GM20000 (cell line): Measurements from ENCODE around the gene IGLL1.
"Not testable (repeated sequence)": the region's sequence is repeated elsewhere in the genome, so short reads cannot be mapped to it uniquely, and the experiment has no call there.

Source experiments
- DNase-seq: peaks from one replicate; pipeline ENCODE4 v3.0.0; 2012; ENCODE audit warnings: low spot score
- TF ChIP-seq, protein P1 (sequence below): IDR thresholded peaks from 2 replicates; pipeline ENCODE4 v1.5.1; 2012; ENCODE audit warnings: mild to moderate bottlenecking, control low read depth; ENCODE audit errors: extremely low read depth, missing control alignments

IGLL1 gene

DNA sequence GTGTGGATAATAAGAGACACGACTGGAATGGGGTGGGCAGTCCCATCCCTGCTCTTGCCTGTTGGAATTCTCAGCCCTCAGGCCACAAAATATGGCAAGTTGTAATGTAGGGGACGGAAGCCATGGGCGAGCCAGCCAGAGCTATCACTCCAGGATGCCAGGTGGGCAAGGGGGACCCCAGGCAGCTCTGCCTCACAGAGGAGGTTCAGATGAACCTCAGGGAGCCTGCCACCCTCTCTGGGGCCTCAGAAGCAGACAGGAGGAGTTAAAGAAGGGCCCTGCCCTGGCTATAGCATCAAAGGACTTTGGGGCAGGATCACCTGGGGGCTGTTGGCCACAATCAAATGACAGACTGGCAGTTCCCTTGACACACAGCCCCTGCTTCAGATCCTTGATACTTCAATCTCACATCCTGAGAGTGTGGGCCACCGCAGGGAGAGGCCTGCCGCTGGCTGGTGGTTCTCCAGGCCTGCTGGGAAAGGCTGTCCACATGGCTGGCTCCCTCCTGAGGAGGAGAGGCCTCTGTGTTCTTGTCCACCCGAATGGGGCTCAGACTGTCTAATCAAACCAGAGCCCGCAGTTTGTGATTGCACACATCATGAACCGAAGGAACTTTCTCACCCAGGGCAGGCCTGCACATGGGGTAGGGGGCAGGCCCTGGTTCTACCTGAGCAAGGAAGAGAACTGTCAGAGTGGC lies 31.4 kb downstream of the IGLL1 start:
- TF ChIP-seq, protein P1, sequence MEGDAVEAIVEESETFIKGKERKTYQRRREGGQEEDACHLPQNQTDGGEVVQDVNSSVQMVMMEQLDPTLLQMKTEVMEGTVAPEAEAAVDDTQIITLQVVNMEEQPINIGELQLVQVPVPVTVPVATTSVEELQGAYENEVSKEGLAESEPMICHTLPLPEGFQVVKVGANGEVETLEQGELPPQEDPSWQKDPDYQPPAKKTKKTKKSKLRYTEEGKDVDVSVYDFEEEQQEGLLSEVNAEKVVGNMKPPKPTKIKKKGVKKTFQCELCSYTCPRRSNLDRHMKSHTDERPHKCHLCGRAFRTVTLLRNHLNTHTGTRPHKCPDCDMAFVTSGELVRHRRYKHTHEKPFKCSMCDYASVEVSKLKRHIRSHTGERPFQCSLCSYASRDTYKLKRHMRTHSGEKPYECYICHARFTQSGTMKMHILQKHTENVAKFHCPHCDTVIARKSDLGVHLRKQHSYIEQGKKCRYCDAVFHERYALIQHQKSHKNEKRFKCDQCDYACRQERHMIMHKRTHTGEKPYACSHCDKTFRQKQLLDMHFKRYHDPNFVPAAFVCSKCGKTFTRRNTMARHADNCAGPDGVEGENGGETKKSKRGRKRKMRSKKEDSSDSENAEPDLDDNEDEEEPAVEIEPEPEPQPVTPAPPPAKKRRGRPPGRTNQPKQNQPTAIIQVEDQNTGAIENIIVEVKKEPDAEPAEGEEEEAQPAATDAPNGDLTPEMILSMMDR, result no peak
- no peak for DNase-seq

DNA sequence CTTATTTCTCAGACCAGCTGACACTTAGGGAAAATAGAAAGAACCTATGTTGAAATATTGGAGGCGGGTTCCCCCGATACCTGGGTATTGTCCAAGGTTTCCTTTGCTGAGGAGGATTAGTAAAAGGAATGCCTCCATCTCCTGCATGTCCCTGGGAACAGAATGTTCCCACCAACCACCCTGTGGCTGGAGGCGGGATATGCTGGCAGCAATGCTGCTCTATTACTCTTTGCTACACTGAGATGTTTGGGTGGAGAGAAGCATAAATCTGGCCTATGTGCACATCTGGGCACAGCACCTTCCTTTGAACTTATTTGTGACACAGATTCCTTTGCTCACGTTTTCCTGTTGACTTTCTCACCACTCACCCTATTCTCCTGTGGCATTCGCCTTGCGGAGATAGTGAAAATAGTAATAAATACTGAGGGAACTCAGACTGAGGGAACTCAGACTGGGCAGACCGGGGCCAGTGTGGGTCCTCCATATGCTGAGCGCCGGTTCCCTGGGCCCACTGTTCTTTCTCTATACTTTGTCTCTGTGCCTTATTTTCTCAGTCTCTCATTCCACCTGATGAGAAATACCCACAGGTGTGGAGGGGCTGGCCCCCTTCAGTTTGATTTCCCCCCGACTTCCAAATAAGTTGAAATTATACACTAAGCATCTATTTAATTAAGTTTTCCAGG lies 32.1 kb downstream of the IGLL1 start:
- DNase-seq, result no peak
- TF ChIP-seq, protein P1, result no peak

DNA sequence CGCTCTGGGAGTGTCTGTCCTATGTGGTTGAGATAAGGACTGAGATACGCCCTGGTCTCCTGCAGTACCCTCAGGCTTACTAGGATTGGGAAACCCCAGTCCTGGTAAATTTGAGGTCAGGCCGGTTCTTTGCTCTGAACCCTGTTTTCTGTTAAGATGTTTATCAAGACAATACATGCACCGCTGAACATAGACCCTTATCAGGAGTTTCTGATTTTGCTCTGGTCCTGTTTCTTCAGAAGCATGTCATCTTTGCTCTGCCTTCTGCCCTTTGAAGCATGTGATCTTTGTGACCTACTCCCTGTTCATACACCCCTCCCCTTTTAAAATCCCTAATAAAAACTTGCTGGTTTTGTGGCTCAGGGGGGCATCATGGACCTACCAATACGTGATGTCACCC lies 32.7 kb downstream of the IGLL1 start:
- DNase-seq, result not testable (repeated sequence)

DNA sequence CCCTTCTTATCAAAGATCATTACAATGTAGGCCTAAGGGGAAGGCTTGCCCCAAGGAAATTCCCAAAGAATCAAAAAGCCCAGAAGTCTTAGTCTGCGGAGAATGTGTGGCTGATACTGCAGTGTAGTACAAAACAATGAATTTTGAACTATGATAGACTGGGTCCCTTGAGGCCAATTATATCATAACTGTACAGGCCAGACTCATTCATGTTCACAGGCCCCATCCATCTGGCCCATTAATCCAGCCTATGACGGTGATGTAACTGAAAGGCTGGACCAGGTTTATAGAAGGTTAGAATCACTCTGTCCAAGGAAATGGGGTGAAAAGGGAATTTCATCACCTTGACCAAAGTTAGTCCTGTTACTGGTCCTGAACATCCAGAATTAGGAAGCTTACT lies 35.2 kb downstream of the IGLL1 start:
- TF ChIP-seq, protein P1, result no peak
- no peak for DNase-seq

DNA sequence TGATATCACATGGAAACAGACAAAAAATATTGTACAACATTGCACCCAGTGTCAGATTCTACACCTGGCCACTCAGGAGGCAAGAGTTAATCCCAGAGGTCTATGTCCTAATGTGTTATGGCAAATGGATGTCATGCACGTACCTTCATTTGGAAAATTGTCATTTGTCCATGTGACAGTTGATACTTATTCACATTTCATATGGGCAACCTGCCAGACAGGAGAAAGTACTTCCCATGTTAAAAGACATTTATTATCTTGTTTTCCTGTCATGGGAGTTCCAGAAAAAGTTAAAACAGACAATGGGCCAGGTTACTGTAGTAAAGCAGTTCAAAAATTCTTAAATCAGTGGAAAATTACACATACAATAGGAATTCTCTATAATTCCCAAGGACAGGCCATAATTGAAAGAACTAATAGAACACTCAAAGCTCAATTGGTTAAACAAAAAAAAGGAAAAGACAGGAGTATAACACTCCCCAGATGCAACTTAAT lies 36.5 kb downstream of the IGLL1 start:
- not testable (repeated sequence) for DNase-seq

DNA sequence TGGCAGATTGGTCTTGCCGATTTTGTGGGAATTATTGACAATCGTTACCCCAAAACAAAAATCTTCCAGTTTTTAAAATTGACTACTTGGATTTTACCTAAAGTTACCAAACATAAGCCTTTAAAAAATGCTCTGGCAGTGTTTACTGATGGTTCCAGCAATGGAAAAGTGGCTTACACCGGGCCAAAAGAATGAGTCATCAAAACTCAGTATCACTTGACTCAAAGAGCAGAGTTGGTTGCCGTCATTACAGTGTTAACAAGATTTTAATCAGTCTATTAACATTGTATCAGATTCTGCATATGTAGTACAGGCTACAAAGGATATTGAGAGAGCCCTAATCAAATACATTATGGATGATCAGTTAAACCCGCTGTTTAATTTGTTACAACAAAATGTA lies 37.2 kb downstream of the IGLL1 start:
- TF ChIP-seq, protein P1, result no peak
- no peak for DNase-seq

DNA sequence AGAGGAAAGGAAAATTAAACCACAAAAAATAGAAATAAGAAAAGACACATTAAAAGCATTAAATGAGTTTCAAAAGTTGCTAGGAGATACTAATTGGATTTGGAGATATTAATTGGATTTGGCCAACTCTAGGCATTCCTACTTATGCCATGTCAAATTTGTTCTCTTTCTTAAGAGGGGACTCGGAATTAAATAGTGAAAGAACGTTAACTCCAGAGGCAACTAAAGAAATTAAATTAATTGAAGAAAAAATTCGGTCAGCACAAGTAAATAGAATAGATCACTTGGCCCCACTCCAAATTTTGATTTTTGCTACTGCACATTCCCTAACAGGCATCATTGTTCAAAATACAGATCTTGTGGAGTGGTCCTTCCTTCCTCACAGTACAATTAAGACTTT lies 37.7 kb downstream of the IGLL1 start:
- not testable (repeated sequence) for DNase-seq

DNA sequence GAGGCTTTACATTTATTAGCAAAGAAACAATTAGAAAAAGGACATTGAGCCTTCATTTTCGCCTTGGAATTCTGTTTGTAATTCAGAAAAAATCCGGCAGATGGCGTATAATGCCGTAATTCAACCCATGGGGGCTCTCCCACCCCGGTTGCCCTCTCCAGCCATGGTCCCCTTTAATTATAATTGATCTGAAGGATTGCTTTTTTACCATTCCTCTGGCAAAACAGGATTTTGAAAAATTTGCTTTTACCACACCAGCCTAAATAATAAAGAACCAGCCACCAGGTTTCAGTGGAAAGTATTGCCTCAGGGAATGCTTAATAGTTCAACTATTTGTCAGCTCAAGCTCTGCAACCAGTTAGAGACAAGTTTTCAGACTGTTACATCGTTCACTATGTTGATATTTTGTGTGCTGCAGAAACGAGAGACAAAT lies 38.2 kb downstream of the IGLL1 start:
- not testable (repeated sequence) for DNase-seq

DNA sequence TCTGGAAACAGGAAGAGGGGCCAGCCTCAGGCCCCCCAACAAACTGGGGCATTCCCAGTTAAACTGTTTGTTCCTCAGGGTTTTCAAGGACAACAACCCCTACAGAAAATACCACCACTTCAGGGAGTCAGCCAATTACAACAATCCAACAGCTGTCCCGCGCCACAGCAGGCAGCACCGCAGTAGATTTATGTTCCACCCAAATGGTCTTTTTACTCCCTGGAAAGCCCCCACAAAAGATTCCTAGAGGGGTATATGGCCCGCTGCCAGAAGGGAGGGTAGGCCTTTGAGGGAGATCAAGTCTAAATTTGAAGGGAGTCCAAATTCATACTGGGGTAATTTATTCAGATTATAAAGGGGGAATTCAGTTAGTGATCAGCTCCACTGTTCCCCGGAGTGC lies 39.3 kb downstream of the IGLL1 start:
- not testable (repeated sequence) for DNase-seq

DNA sequence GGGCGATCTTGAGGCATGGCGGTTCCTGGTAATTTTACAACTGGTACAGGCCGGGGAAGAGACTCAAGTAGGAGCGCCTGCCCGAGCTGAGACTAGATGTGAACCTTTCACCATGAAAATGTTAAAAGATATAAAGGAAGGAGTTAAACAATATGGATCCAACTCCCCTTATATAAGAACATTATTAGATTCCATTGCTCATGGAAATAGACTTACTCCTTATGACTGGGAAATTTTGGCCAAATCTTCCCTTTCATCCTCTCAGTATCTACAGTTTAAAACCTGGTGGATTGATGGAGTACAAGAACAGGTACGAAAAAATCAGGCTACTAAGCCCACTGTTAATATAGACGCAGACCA lies 40.3 kb downstream of the IGLL1 start:
- DNase-seq, result not testable (repeated sequence)
